Activated CD4-positive, alpha-beta memory T cell treated with anti-CD3 and anti-CD28 coated beads, Interleukin-2, amount 10 ng/mL, durations not matched to agents 7 days and 5 days (primary cell): ENCODE results near the gene TSHZ2. TPM values are rescaled to one million over a fixed set of nuclear protein-coding genes. Genes with fewer than 3 reads are reported as not detected.
"Not testable (repeated sequence)": the region's sequence is repeated elsewhere in the genome, so short reads cannot be mapped to it uniquely, and the experiment has no call there.

Experiments
- CTCF ChIA-PET: fragments of 350-600 bp; sonication (Branson Sonifier 250); formaldehyde crosslinking; loops from one replicate; lab custom pipeline; 2021; ENCODE audit warnings: antibody characterized with exemption, inconsistent platforms; lab: Charles Lee
- POLR2A ChIA-PET: fragments of 350-600 bp; sonication (Branson Sonifier 250); formaldehyde crosslinking; loops from one replicate; lab custom pipeline; 2021; ENCODE audit warnings: antibody characterized with exemption; lab: Charles Lee
- DNase-seq: peaks from one replicate; pipeline ENCODE4 v3.0.0-alpha.2; 2020
- H3K27ac Mint-ChIP-seq: one replicate; pipeline ENCODE4 v1.8.0; 2021; ENCODE audit warnings: mild to moderate bottlenecking, mixed read lengths
- H3K27me3 Mint-ChIP-seq: one replicate; pipeline ENCODE4 v1.8.0; 2021; ENCODE audit warnings: mixed read lengths
- H3K36me3 Mint-ChIP-seq: one replicate; pipeline ENCODE4 v1.8.0; 2021; ENCODE audit warnings: low read depth, mixed read lengths
- H3K4me1 Mint-ChIP-seq: one replicate; pipeline ENCODE4 v1.8.0; 2021; ENCODE audit warnings: mixed read lengths
- H3K4me3 Mint-ChIP-seq: one replicate; pipeline ENCODE4 v1.8.0; 2021; ENCODE audit warnings: mild to moderate bottlenecking, mixed read lengths
- H3K9me3 Mint-ChIP-seq: one replicate; pipeline ENCODE4 v1.8.0; 2021; ENCODE audit warnings: mixed read lengths
- total RNA-seq, 2 experiments: library from RNA; stranded (reverse); gene quantifications; one replicate each; pipeline ENCODE4 v1.2.3, GENCODE V29; 2021

The TSHZ2 gene
- total RNA-seq, 2 experiments from 2014 or later = 5.4 to 7.1 TPM

- Mint-ChIP-seq H3K27me3 (no peaks in the 10 kb centered on the region), H3K9me3 (peaks cover 6% of the 10 kb centered on the region), H3K4me1 (peaks cover 9% of the 10 kb centered on the region), H3K4me3 (no peak overlapping the region), H3K27ac (no peak overlapping the region), H3K36me3 (no peaks in the 10 kb centered on the region)
- ChIA-PET POLR2A (no interaction called here), CTCF (no interaction called here)
- DNase-seq = no peak
These were observed 456.4 kb downstream of the TSHZ2 start for GRCh38 chr20:53428588-53428987.

- Mint-ChIP-seq H3K27me3 (no peaks in the 10 kb centered on the region), H3K9me3 (peaks cover 6% of the 10 kb centered on the region), H3K4me3 (no peak overlapping the region), H3K36me3 (no peaks in the 10 kb centered on the region), H3K4me1 (peaks cover 9% of the 10 kb centered on the region), H3K27ac (no peak overlapping the region)
- POLR2A ChIA-PET = no interaction called here
- CTCF ChIA-PET = no interaction called here
- DNase-seq = no peak
These were observed 456.8 kb downstream of the TSHZ2 start for GRCh38 chr20:53428996-53429395.

- CTCF ChIA-PET = no interaction called here
- Mint-ChIP-seq H3K9me3 (no peaks in the 10 kb centered on the region), H3K4me3 (no peak overlapping the region), H3K27me3 (no peaks in the 10 kb centered on the region), H3K4me1 (no peaks in the 10 kb centered on the region), H3K27ac (no peak overlapping the region), H3K36me3 (no peaks in the 10 kb centered on the region)
- no peak for DNase-seq
- POLR2A ChIA-PET = no interaction called here
These were observed 462.5 kb downstream of the TSHZ2 start for GRCh38 chr20:53434662-53435061.

- H3K27me3 Mint-ChIP-seq, POLR2A ChIA-PET, H3K4me1 Mint-ChIP-seq, H3K9me3 Mint-ChIP-seq, CTCF ChIA-PET, H3K27ac Mint-ChIP-seq, H3K36me3 Mint-ChIP-seq, DNase-seq, H3K4me3 Mint-ChIP-seq: not testable (repeated sequence)
These were observed 464.8 kb downstream of the TSHZ2 start for GRCh38 chr20:53436927-53437326.

GRCh38 chr20:53438368-53438767, 466.2 kb downstream of the TSHZ2 start:
- Mint-ChIP-seq H3K27ac (no peak overlapping the region), H3K4me1 (no peaks in the 10 kb centered on the region), H3K9me3 (no peaks in the 10 kb centered on the region), H3K27me3 (no peaks in the 10 kb centered on the region), H3K4me3 (no peak overlapping the region), H3K36me3 (no peaks in the 10 kb centered on the region)
- POLR2A ChIA-PET = no interaction called here
- DNase-seq = no peak
- CTCF ChIA-PET = no interaction called here

- H3K4me3 Mint-ChIP-seq = no peak overlapping the region
- ChIA-PET POLR2A (no interaction called here), CTCF (no interaction called here)
- H3K27ac Mint-ChIP-seq = no peak overlapping the region
- H3K27me3 Mint-ChIP-seq = no peaks in the 10 kb centered on the region
- no peaks in the 10 kb centered on the region for H3K9me3 Mint-ChIP-seq
- no peaks in the 10 kb centered on the region for H3K36me3 Mint-ChIP-seq
- no peaks in the 10 kb centered on the region for H3K4me1 Mint-ChIP-seq
- no peak for DNase-seq
These were observed 466.9 kb downstream of the TSHZ2 start for GRCh38 chr20:53439046-53439445.

- no peak overlapping the region for H3K27ac Mint-ChIP-seq
- no peaks in the 10 kb centered on the region for H3K27me3 Mint-ChIP-seq
- no peaks in the 10 kb centered on the region for H3K9me3 Mint-ChIP-seq
- H3K4me3 Mint-ChIP-seq = no peak overlapping the region
- H3K4me1 Mint-ChIP-seq = no peaks in the 10 kb centered on the region
- CTCF ChIA-PET = no interaction called here
- DNase-seq = no peak
- POLR2A ChIA-PET = no interaction called here
- H3K36me3 Mint-ChIP-seq = no peaks in the 10 kb centered on the region
These were observed 467.5 kb downstream of the TSHZ2 start for GRCh38 chr20:53439616-53440015.

- CTCF ChIA-PET = no interaction called here
- Mint-ChIP-seq H3K4me3 (no peak overlapping the region), H3K36me3 (peaks cover 8% of the 10 kb centered on the region), H3K4me1 (no peaks in the 10 kb centered on the region), H3K27ac (no peak overlapping the region), H3K9me3 (peaks cover 22% of the 10 kb centered on the region), H3K27me3 (no peaks in the 10 kb centered on the region)
- DNase-seq = no peak
- POLR2A ChIA-PET = no interaction called here
These were observed 472.4 kb downstream of the TSHZ2 start for GRCh38 chr20:53444401-53445149.

- Mint-ChIP-seq H3K27me3 (no peaks in the 10 kb centered on the region), H3K4me1 (no peaks in the 10 kb centered on the region), H3K36me3 (peaks cover 8% of the 10 kb centered on the region), H3K9me3 (peaks cover 27% of the 10 kb centered on the region), H3K27ac (no peak overlapping the region), H3K4me3 (no peak overlapping the region)
- DNase-seq = no peak
- ChIA-PET CTCF (no interaction called here), POLR2A (no interaction called here)
These were observed 473.2 kb downstream of the TSHZ2 start for GRCh38 chr20:53445321-53445731.

GRCh38 chr20:53445932-53446331, 473.8 kb downstream of the TSHZ2 start:
- no peaks in the 10 kb centered on the region for H3K4me1 Mint-ChIP-seq
- no peak overlapping the region for H3K27ac Mint-ChIP-seq
- DNase-seq = no peak
- POLR2A ChIA-PET = no interaction called here
- H3K4me3 Mint-ChIP-seq = no peak overlapping the region
- peaks cover 27% of the 10 kb centered on the region for H3K9me3 Mint-ChIP-seq
- H3K36me3 Mint-ChIP-seq = peaks cover 8% of the 10 kb centered on the region
- CTCF ChIA-PET = no interaction called here
- no peaks in the 10 kb centered on the region for H3K27me3 Mint-ChIP-seq

- Mint-ChIP-seq H3K27me3 (no peaks in the 10 kb centered on the region), H3K4me3 (no peak overlapping the region), H3K27ac (no peak overlapping the region), H3K36me3 (peaks cover 8% of the 10 kb centered on the region), H3K4me1 (no peaks in the 10 kb centered on the region), H3K9me3 (peaks cover 27% of the 10 kb centered on the region)
- ChIA-PET POLR2A (no interaction called here), CTCF (no interaction called here)
- DNase-seq = no peak
These were observed 475.2 kb downstream of the TSHZ2 start for GRCh38 chr20:53447316-53447715.

- peaks cover 30% of the 10 kb centered on the region for H3K9me3 Mint-ChIP-seq
- ChIA-PET CTCF (no interaction called here), POLR2A (no interaction called here)
- H3K27ac Mint-ChIP-seq = no peak overlapping the region
- no peaks in the 10 kb centered on the region for H3K4me1 Mint-ChIP-seq
- no peak for DNase-seq
- H3K36me3 Mint-ChIP-seq = peaks cover 8% of the 10 kb centered on the region
- H3K27me3 Mint-ChIP-seq = no peaks in the 10 kb centered on the region
- no peak overlapping the region for H3K4me3 Mint-ChIP-seq
These were observed 476.3 kb downstream of the TSHZ2 start for GRCh38 chr20:53448426-53448825.

GRCh38 chr20:53448875-53449274, 476.7 kb downstream of the TSHZ2 start:
- Mint-ChIP-seq H3K36me3 (peaks cover 8% of the 10 kb centered on the region), H3K27ac (no peak overlapping the region), H3K4me1 (no peaks in the 10 kb centered on the region), H3K4me3 (no peak overlapping the region), H3K27me3 (no peaks in the 10 kb centered on the region), H3K9me3 (peaks cover 30% of the 10 kb centered on the region)
- POLR2A ChIA-PET = no interaction called here
- CTCF ChIA-PET = no interaction called here
- DNase-seq = no peak

GRCh38 chr20:53453076-53453475, 480.9 kb downstream of the TSHZ2 start:
- Mint-ChIP-seq H3K27ac (no peak overlapping the region), H3K36me3 (peaks cover 5% of the 10 kb centered on the region), H3K4me3 (no peak overlapping the region), H3K27me3 (no peaks in the 10 kb centered on the region), H3K4me1 (no peaks in the 10 kb centered on the region), H3K9me3 (peaks cover 28% of the 10 kb centered on the region)
- DNase-seq = no peak
- ChIA-PET CTCF (no interaction called here), POLR2A (no interaction called here)
